GM21367 (cell line): ENCODE data around the gene RBPJ.

ENCODE experiments used
- ATAC-seq: cut with Tn5 transposase; IDR thresholded peaks from one replicate; pipeline ENCODE4 v1.9.1; 2021; ENCODE audit not compliant: unreplicated experiment

Gene RBPJ

DNA sequence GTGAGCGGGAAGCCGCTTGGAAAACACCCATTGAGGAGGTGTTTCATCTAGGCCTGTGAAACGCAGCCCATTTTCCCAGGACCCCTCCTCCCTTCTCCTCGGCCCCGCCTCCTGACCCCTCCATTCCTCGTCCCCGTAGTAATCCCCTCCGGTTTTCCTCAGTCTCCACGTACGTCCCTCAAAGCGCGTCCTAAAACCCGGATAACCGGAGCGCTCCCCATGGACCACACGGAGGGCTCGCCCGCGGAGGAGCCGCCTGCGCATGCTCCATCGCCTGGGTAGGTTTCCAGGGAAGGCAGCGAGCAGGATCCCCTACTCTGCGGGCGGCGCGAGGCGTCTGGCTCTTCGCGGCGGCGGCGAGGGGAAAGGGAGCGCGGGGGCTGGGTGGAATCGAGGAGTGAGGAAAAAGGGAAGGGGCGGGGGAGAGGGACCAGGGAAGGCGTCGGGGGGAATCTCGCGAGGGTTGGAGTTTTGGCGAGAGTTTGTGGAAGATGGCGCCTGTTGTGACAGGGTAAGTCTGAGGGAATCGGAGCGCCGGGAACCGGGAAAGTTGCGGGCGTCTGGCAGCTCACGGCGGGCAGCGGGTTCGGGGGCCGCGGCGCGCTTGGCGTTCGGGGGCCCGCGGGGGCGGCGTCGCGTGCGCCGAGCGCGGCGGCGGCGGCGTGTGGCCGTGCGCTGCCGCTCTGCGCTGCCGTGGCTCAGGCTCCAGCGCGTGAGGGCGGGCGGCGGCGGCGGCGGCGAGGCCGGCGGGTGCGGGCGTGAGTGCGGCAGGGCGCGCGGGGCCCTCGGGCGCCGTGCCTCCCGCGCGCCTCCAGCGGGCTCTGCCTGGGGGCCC lies at the start of gene RBPJ:
Gene RBPJ, plus strand, starts transcription at position 477 of the 835 bp plus-strand sequence. Its CDS starts 15 bp downstream, at position 492.
- ATAC-seq = peak; percentile 17

DNA sequence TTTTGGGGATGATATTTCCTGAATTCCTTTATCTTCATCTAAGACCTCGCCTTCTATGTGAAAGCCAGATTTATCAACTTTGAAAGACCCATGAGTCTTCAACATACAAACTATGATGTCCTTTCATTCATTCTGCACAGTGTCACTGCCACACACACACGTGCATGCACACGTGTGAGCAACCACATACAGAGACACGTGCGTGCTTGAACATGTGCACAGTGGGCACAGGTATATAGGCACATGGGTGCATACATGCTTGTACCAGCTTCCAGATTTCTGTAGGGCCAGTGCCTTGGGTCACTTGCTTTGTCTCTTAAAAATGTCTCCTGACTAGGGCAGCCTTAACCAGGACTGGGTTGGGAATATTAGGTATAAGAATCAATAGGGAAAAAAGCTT lies 49.1 kb upstream of the RBPJ start:
- ATAC-seq = no peak

DNA sequence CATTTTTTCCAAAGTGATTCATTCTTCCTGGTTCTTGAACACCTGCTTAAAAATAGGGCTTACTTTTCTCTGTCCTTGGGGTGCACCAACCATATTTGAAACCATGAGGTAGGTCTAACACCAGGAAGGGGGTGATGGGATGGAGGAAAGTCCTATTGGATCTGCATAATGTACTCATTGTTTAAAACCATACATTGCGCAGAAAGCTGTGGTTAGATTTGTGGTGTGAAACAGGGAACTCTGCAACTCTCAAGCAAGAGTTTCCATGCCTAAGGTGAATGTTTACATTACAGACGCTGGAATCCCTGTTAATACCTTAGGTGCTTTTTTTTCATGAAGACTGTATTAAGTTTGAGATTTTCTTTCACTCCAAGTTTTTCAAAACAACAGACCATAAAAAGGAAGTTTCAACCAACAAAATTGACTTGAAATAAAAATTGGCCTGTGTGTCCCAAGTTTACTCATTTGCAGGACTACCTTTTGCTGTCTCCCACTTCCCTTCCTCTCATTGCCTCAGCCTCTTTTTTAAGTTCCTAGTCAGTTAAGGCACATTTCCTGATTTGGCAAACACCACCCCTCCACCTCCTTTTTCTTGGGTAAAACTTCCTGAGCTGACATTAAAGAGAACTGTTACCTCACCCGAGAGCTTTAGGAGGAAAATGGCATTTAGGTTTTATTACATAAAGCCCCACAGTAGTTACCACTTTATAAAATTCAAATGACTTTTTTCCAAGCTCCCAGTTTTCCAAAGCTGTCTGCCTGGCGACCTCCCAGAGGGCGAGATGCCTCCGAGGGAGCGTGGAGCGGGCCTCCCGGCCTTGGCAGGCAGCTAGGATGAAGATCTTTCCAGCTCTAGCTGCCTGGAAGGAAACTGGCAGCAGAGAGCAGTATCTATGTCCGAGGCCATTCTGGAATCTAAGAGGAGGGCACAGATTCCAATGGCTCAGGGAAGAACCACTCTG lies 47.9 kb upstream of the RBPJ start:
- ATAC-seq = no peak

DNA sequence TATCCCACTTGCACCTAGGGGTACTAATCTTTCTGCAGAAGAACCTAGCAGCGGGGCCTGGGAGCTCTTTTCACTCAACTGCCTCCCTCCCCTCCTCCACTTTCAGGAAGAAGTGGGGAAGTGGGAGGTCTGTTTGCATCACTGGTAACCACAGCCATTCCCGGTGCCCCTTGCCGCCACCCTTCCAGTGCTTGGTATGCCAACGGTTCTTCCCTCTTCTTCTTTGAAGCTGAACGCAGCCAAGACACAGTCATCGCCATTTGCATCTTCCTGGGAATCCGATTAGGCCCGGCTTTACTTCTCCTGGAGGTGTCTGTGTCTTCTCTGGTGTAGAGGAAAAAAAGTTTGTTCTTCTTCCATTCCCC lies 47.2 kb upstream of the RBPJ start:
- no peak for ATAC-seq

DNA sequence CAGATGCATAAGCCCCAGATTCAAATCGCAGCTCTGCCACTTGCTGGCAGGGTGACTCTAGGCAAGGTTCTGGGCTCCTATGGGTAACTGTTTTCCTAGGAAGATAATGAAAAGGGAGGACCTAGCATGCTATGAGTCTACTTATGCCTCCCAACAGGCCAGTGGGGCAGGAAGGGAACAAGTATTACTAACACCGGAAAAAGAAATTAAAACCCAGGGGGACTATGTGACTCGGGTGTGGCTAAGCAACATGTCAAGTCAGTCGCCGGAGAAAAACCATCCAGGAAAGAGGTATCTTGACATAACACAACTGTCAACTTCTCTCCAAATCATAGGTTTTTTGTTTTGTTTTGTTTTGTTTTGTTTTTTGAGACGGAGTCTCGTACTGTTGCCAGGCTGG lies 45.5 kb upstream of the RBPJ start:
- ATAC-seq = no peak

DNA sequence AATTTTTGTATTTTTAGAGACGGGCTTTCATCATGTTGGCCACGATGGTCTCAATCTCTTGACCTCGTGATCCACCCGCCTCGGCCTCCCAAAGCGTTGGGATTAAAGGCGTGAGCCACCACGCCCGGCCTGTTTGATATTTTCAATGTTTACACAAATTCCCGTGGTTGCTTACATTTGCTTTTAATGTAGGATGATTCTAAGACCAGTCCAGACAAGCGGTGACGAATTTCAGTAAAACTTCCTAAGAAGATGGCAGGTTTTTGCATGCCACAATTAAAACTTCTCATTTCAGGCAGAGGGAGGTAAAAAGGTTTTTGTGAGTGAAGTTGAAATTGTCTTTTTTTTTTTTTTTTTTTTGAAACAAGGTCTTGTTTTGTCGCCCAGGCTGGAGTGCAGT lies 41.4 kb upstream of the RBPJ start:
- no peak for ATAC-seq

DNA sequence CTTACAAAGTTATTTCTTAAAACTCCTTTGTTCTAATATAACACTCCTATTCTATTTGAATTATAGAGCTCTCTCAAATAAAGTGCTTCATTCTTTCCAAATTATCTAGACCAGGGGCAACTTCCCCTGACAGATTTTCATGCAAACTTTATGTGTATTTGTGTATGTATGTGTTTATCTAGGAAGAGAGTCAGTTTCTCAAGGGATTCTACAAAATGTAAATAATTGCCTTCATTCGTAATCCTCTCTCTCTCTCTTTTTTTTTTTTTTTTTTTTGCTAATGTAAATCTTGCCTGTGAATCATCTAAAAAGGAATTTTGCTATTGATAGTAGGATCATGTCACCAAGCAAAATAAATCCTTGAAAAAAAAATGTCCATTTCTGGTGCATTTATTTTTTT lies 38.9 kb upstream of the RBPJ start:
- no peak for ATAC-seq

DNA sequence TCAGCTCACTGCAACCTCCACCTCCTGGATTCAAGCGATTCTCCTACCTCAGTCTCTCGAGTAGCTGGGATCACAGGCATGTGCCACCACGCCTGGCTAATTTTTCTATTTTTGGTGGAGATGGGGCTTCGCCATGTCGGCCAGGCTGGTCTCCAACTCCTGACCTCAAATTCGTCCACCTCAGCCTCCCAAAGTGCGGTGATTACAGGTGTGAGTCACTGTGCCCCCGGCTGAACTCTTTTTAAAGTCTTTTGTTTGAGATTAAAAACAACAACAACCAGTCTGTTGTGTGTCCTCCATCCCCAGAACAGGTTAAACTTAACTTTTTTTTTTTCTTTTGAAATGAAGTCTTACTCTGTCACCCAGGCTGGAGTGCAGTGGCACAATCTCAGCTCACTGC lies 36.3 kb upstream of the RBPJ start:
- no peak for ATAC-seq

DNA sequence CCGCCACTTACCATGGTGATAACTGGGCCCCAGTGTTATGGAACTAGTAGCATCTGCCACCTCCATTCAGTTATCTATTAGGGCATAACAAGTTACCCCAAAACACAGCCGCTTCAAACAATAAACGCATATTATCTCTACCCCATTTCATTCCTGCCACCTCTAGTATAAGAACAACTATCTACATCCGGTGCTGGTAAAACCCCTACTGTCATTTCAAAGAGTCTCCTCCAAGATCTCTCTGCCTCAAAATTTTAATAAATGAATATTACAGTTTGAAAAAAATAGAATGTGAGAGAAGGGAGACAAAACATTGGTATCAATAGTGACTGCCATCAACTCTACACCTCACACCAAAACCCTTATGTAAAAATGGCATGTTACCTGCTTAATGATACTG lies 35.5 kb upstream of the RBPJ start:
- no peak for ATAC-seq

DNA sequence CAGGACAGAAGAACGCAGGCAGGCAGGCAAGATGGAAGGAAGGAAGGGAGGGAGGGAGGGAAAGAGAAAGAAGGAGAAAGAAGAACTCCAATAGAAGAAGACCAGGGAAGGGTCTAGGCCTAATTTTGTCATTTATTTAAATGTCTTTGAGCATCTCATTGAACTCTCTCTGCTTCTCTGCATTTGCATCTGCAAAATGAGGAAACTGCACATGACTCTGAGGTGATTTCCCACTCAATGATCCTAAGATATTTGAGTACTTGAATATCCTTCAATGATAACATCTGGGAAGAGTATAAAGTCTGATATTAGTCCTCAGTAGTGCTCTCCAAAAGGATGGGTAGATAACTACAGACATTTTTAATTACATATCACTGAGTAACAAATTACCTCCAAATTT lies 33.1 kb upstream of the RBPJ start:
- ATAC-seq = no peak

DNA sequence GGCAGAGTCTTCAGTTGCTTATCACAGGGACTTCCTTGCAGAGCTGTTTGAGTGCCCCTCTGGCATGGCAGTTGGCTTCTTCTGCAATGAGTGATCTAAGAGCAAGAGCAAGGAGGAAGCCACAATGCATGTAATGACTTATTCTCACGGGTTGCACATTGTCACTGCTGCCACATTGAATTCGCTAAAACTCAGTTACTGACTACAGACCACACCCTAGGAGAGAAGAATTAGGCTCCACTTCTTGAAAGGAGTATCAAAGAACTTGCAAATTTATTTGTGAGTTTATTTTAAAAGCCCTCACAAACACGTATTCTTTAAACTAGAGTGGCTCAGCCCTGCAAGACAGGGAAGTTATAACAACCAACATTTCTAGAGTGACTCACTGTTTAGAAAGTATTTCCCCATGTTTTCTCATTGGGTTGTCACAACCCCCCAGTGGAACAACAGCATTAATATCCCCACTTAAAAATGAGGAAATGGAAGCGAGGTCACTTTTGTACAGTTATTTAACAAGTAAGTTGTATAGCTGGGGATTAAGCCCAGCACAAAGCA lies 32.4 kb upstream of the RBPJ start:
- peak; percentile 65 for ATAC-seq

DNA sequence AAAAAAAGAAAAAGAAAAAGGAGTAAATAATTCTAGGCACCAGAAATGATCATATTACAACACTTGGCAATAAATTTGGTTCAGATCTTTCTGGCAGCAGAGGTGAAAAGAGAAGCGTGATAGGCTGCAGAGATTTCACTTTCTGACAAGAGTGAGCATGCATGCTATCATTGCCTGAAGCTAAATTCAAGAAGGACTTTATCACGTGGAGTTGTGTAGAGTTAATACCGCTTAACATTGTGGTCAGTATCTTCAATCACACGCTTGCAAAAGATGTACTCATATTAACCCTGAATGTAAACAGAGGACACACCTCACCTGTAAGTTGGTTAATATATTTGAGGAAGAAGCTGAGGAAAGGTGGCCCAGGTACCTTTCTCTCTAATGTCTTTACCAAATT lies 31.4 kb upstream of the RBPJ start:
- ATAC-seq = no peak

DNA sequence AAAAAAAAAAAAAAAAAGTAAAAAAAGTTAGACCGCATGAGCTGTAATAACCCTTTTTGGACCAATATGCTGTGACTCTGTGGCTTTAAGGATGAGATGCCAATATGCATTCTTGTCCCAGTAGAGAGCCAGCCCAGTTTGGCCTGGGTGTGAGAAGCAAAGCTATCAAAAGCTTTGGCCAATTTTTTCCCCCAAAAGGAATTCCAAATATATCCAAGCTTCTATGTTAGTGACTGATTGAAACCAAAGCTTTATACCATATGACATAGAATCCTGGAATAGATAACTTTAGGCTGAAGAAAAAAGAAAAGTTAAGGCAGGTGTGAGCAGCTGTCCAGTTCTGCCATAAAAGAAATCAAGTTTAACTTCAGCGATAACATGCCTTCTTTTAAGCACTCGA lies 30.5 kb upstream of the RBPJ start:
- ATAC-seq = no peak

DNA sequence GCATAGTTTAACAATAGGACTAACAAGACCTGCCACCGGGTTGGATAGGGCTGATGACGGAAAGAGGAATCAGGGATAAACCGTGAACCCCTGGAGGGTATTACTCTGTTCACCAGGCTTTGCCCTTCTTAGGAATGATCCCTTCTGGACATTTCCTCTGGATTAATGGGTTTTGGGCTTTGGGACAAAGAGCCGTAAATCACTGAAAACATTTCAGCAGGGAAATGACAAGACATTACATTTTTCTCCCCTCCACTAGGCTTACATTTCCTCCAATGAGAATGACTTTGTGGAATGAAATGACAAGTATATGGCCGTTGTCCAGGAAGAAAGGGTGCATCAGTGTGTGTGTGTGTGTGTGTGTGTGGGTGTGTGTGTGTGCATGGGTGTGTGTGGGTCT lies 25.9 kb upstream of the RBPJ start:
- no peak for ATAC-seq

DNA sequence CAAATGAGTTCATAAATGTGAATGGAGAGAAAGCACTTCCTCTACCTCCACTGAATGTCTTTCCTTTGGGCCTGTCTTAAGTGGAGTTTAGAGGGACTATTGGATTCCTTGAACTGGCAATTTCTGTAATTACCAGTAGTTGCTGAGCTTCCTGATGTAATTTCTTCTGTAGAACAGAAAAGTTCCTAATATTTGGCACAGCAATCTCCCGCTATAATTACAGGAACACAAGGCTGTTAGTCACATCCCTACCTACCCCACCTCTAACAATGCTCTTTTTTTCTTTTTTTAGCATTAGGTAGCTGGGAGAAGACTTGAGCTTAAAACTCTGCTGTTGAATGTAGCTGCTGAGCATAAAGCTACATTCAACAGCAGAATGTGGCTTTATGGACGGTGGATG lies 24.8 kb upstream of the RBPJ start:
- no peak for ATAC-seq

DNA sequence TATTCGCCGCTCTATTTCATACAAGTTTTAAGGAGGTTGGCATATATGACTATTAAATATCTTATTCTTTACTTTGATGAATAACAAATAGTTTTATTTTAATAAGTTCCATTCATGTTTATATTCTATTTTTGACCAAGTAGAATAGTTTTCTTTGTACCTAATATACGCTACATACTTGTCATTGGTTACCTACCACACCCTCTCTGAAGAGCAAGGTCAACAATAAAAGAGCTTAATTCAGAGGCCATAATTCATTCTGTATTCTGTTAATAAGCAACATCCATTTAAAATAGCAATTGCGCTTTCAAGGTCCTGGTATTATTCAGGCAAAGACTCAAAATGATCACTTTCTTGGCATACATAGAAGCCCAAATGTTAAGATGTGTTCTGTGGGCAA lies 24.3 kb upstream of the RBPJ start:
- no peak for ATAC-seq

DNA sequence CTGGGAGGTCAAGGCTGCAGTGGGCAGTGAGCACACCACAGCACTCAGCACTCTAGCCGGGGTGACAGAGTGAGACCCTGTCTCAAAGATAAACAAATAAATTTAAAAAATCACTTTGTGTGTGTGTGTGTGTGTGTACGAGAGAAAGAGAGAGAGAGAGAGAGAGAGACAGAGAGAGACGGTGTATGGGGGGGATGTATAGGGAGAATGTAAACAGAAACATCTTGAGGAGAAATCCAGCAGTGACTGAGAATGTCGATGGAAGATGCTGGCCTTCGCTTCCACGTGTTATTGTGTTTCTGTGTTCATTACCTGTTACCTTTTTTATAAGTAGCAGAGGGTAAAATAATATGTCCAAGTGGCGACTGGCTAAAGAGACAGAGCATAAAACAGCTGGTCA lies 23.6 kb upstream of the RBPJ start:
- ATAC-seq = no peak

DNA sequence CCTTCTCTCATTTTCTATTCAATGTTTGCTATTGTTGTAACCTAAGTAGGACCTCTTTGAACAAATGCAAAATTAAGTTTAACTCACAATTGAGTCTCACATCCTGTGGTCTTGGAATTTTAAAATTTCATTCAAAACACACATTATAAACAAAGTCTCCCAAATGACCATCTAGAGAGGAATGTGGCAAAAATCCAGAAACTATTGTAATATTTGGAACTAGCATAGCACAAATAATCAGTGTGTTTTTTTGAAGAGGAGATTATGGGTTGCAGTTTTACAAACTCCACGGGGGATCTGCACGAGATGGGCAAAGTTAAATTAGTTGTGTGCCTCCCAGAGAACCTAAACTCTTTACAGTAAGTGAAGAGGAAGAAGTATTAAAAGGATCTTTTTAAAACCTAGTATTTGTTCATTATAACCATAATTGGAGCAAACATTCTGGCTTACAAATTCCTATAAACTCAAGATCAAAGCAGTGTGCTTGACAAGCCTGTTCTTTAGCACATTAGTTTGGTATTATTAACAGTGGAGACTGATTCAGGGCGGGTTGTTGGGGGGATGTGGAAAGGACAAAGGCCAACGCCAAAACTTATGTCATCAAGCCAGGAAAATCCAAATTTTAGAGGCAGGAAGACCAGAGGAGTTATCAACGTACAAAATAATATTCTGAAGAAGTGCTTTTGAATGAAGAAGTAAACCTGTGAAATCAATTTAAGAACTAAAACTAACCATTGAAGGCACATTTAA lies 22.4 kb upstream of the RBPJ start:
- no peak for ATAC-seq

DNA sequence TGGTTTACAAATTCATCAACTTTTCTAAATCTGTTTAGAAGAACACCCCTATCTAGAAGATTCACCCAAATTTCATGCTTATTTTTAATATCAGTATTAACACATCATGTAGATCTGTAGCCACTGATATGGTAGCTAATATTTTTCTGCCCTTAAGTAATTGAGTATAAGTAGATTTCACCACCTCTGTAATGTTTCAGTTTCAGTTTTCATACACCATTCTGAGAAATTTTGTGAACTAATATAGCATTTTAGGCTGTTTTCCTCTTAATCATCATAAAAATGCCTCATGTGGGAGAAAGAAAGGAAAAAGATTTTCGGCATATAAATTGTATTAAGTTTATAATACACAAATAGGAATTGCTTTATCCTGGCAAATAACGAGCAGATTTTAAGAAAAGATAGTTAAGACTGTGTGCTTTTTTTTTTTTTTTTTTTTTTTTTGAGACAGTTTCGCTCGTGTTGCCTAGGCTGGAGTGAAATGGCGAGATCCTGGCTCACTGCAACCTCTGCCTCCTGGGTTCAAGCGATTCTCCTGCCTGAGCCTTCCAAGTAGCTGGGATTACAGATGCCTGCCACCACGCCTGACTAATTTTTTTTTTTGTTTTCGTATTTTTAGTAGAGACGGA lies 21.4 kb upstream of the RBPJ start:
- ATAC-seq = peak; percentile 52
